Ramos (cell line): ENCODE measurements around the gene FGR.
"Not testable (repeated sequence)": the region's sequence is repeated elsewhere in the genome, so short reads cannot be mapped to it uniquely, and the experiment has no call there.

Source experiments
- in situ Hi-C: fragments of 300-500 bp; cut with MboI; formaldehyde crosslinking; loops from one replicate; pipeline ENCODE4 v1.14.3; 2022; ENCODE audit warnings: low sequenced_read_pairs; ENCODE audit not compliant: unreplicated experiment

FGR gene

DNA sequence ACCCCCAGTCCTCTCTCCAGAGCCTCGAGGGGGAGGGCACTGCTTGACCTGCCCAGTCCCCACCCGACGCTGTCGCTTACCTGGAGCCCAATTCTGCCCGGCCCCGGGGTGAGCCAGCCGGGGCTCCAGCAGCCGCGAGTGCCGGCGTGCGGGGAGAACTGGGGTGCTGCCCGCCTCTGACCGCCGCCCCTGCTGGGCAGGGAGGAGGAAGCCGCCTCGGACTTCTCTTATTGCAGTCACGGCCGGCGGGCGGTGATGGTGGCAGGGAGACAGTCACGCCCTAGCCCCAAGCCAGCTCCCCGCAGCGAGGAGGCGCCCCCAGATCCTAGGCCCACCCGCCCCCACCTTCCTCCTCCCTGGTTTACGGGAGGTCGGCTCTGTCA is at the start of gene FGR:
FGR (minus strand) TSS at position 201 of the 383 bp plus-strand sequence. CDS start 11,269 bp downstream, outside the sequence.
- in situ Hi-C loops = no loop called here

DNA sequence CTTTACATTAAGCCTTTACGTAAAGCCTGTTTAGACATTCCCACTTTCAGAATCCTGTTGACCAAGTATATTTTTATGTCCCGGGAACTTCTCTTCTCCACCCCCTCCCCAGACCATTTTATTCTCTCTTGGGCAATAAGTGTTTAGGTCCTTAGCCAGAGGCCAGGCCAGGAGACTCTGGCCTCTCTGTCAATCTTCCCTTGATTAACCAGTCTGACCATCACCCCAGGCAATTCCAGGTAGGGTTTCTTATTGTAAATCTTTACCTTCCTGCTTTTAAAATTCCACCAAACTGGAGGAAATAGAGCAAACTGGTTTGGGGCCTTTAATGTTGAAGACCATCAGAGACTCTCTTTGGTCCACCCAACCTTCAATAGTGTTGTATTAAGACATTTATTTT is 49.2 kb upstream of the FGR start:
- in situ Hi-C loops = no loop called here

- in situ Hi-C loops = no loop called here
Measured at GRCh38 chr1:27682351-27682944, 47.5 kb upstream of the FGR start.

DNA sequence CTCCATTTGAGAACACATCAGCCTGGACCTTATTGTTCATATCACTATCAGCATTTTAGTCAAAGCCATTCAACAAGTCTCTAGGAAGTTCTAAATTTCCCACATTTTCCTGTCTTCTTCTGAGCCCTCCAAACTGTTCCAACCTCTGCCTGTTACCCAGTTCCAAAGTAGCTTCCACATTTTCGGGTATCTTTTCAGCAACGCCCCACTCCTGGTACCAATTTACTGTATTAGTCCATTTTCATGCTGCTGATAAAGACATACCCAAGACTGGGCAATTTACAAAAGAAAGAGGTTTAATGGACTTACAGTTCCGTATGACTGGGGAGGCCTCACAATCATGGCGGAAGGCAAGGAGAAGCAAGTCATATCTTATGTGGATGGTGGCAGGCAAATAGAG is 46.6 kb upstream of the FGR start:
- in situ Hi-C loops = not testable (repeated sequence)

DNA sequence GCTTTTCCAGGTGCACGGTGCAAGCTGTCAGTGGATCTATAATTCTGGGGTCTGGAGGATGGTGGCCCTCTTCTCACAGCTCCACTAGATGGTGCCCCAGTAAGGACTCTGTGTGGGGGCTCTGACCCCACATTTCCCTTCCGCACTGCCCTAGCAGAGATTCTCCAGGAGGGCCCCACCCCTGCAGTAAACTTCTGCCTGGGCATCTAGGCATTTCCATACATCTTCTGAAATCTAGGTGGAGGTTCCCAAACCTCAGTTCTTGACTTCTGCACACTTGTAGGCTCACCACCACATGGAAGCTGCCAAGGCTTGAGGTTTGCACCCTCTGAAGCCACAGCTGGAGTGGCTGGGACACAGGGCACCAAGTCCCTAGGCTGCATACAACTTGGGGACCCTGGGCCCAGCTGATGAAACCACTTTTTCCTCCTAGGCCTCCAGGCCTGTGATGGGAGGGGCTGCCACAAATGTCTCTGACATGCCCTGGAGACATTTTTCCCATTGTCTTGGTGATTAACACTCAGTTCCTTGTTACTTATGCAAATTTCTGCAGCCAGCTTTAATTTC is 45.3 kb upstream of the FGR start:
- in situ Hi-C loops = not testable (repeated sequence)

GRCh38 chr1:27678747-27679146 is 43.8 kb upstream of the FGR start:
- in situ Hi-C loops = loop anchor here (10.0 kb wide), 1 partner anchor 276 kb away; the partner anchor contains the start of gene XKR8

DNA sequence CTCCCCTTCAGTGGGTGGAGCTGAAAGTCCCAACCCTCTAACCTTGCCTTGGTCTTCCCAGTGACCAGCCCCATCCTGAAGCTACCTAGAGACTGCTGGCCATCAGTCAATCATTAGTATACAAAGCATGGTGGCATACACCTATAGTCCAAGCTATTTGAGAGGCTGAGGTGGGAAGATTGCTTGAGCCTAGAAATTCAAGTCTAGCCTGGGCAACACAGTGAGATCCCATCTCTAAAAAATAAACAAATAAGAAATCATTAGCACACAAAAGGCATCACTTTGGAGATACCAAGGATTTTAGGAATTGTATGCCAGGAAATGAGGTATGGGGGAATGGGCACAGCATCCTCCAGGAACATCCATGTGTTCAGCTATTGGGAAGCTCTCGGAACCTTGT is 41.4 kb upstream of the FGR start:
- in situ Hi-C loops = loop anchor here (10.0 kb wide), 1 partner anchor 278 kb away; the partner anchor contains the start of gene XKR8

GRCh38 chr1:27672750-27673112 is 37.7 kb upstream of the FGR start:
- in situ Hi-C loops = loop anchor here (10.0 kb wide), 1 partner anchor 282 kb away; the partner anchor contains the start of gene XKR8

DNA sequence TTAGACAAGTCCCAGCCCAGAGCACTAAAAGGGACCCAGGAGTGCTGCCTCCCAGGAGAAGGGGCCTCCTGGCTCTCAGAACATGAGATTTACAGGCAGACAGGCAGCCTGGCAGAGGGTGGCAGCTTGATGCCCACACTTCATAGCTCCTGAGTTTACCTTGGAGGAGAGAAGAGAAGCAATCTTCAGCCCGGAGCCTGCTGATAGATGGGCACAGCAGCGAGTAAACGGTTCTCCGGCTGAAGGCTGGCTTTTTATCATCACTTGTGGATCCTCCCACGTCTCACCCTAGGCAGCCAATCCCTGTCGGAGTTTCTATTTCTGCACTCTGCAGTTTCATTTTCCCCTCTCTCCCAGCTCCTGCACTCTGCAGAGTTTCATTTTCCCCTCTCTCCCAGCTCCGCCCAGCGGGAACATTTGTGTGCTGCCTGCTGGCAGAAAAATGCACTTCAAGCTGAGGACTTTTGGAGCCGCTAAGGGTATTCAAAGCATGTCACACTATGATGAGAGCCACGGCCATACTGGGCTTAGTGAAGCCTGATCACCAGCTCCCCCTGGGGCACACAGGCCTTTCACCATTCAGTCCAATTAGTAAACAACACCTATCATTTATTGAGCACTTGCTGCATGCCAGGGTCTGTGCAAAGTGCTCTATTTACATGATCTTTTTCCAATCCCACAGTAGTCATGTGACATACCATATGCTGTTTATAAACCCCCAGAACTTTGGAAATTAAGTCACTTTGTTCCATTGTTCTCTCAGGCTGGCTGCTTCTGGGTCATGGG is 37.2 kb upstream of the FGR start, which contains the start of gene IFI6:
IFI6 (minus strand) TSS at position 229 of the 786 bp plus-strand sequence. CDS start 2,878 bp downstream, outside the sequence.
- in situ Hi-C loops = loop anchor here (10.0 kb wide), 1 partner anchor 283 kb away; the partner anchor contains the start of gene XKR8

DNA sequence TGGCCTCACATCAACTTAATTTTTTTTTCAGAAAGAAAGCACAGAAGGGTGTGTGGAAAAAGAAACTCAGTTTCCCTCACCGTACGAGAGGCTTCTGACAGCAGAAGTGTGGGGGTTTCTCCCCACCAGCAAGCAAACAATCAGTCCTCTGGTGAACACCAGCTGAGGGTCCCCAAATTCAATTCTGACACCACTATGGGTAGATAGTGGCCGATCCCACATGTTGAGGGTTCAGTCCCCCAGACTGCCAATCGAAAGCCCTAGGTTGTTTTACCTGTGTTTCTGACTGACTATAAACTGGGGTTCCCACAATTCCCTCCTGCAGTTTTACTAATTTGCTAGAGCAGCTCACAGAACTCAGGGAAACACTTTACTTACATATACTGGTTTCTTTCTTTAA is 34.9 kb upstream of the FGR start:
- in situ Hi-C loops = loop anchor here (10.0 kb wide), 1 partner anchor 285 kb away; the partner anchor contains the start of gene XKR8

DNA sequence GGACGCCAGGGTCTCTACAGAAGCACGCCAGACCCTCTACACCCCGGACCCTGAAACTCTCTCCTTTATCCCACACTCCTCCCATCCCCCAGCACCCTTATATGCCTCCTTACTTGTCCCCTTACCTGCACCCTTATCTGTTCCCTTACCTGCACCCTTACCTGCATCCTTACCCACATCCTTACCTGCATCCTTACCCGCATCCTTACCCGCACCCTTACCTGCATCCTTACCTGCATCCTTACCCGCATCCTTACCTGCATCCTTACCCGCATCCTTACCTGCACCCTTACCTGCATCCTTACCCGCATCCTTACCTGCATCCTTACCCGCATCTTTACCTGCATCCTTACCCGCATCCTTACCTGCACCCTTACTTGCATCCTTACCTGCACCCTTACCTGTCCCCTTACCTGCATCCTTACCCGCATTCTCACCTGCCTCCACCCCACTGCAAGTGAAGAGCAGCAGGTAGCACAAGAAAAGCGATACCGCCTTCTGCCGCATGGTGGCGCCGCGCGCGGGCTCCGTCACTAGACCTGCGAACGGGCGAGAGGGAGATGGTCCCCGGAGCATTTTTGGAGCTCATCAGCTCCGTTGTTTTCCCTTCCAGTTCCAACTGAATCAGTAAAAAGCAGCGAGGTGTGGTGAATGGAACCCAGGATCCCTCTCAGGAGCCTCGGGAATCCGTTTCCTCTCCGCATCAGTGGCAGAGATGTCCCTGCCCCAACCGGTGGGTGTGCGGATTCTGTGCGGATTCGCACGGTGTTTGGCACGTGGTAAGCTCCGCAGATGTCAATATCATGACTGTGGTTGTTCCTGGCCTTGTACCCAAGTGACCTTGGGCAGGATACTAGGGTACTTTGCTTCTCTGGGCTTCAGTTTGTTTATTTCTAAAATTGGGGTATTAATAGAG is 34.1 kb upstream of the FGR start:
- in situ Hi-C loops = no loop called here

- in situ Hi-C loops = no loop called here
Measured at GRCh38 chr1:27668121-27668807, 33.3 kb upstream of the FGR start.

GRCh38 chr1:27666791-27667254 is 31.8 kb upstream of the FGR start:
- in situ Hi-C loops = no loop called here

DNA sequence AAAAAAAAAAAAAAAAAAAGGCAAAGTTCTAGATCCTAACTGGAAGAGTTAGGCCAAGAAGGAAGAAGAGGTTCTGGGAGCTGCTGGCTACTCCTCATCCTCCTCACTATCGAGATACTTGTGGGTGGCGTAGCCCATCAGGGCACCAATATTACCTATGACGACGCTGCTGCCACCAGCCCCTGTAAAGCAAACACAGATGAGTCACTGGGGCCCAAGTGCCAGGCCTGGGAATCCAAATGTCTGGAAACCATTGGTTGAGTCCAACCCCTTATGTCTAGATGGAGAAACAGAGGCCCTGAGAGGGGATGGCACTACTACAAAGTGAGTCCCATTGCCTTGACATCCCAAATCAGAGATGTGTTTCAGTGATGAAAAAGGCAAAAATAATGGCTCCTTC is 31.3 kb upstream of the FGR start:
- in situ Hi-C loops = no loop called here

DNA sequence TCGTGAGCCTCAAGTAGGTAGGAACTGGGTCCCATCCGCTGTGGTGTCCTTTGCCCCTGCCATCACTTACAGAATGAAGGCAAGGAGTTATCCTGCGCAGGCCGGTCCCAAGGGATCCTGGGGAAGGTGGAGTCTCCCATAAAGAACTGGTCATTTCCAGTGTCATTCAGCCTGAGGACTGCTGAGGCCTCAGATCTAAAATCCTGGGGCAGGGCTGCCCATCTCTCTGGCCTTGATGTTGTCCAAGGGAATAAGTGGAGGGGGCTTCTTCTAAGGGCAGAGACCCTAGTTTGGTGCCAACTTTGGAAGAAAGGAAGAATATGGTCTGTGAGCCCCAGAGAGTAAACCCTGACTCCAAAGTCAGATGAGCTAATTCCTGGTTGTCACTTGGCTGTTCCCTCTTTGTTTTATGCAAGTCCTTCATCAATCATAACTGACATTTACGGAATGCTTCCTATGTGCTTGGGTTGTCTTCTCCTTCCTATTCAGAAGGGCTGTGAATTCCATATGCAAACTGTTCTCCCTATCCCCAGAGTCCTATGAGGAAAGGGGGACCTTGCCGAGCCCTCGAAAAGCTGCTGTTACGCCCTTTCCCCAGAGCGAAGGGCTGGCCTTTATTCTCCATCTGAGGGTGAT is 30.1 kb upstream of the FGR start:
- in situ Hi-C loops = no loop called here

GRCh38 chr1:27664291-27664690 is 29.3 kb upstream of the FGR start:
- in situ Hi-C loops = loop anchor here (5.0 kb wide), 2 partner anchors 57 to 272 kb away; partner anchors contain the start of gene GPR3

GRCh38 chr1:27662707-27663393 is 27.9 kb upstream of the FGR start:
- in situ Hi-C loops = loop anchor here (5.0 kb wide), 2 partner anchors 56 to 271 kb away; partner anchors contain the start of gene GPR3

- in situ Hi-C loops = loop anchor here (5.0 kb wide), 2 partner anchors 55 to 270 kb away; partner anchors contain the start of gene GPR3
Measured at GRCh38 chr1:27662261-27662660, 27.3 kb upstream of the FGR start.
